CD8-positive, alpha-beta memory T cell (primary cell): ENCODE results near the gene EXOC4. TPM values are rescaled to one million over a fixed set of nuclear protein-coding genes. Genes with fewer than 3 reads are reported as not detected.

ENCODE experiments used
- CTCF ChIA-PET: fragments of 350-600 bp; sonication (Branson Sonifier 250); formaldehyde crosslinking; loops from one replicate; lab custom pipeline; 2021; ENCODE audit warnings: antibody characterized with exemption; lab: Charles Lee
- POLR2A ChIA-PET: fragments of 350-600 bp; sonication (Branson Sonifier 250); formaldehyde crosslinking; loops from one replicate; lab custom pipeline; 2021; ENCODE audit warnings: antibody characterized with exemption; lab: Charles Lee
- DNase-seq, 5 donors: peaks; one replicate each; pipeline versions ENCODE4 v3.0.0 to v3.0.0-alpha.2; 2020 to 2022; ENCODE audit warnings: mixed read lengths in 1 of 5
- H3K27ac ChIP-seq: one replicate; pipeline ENCODE4 v1.7.0; 2013; ENCODE audit warnings: low read depth, mild to moderate bottlenecking, low read length, moderate library complexity
- H3K27me3 ChIP-seq: 2 replicates; pipeline ENCODE4 v1.7.0; 2013; ENCODE audit warnings: low read length, mild to moderate bottlenecking; ENCODE audit not compliant: insufficient read depth, poor library complexity, severe bottlenecking
- H3K36me3 ChIP-seq: 2 replicates; pipeline ENCODE4 v1.7.0; 2013; ENCODE audit warnings: mild to moderate bottlenecking, low read length, moderate library complexity; ENCODE audit not compliant: insufficient read depth
- H3K4me1 ChIP-seq: 2 replicates; pipeline ENCODE4 v1.7.0; 2013; ENCODE audit warnings: mild to moderate bottlenecking, low read length, moderate library complexity; ENCODE audit not compliant: insufficient read depth
- H3K4me3 ChIP-seq: 2 replicates; pipeline ENCODE4 v1.7.0; 2013; ENCODE audit warnings: mild to moderate bottlenecking, low read length
- H3K9me3 ChIP-seq: 2 replicates; pipeline ENCODE4 v1.7.0; 2013; ENCODE audit warnings: mild to moderate bottlenecking, low read length
- H3K27ac Mint-ChIP-seq, 8 donors: one replicate each; pipeline ENCODE4 v1.8.0; 2020 to 2021; ENCODE audit warnings: mixed read lengths in 8 of 8, mild to moderate bottlenecking in 6 of 8, inconsistent platforms in 3 of 8, moderate library complexity in 3 of 8
- H3K27me3 Mint-ChIP-seq, 2 donors: one replicate each; pipeline ENCODE4 v1.8.0; 2020 to 2021; ENCODE audit warnings: mixed read lengths in 2 of 2, mild to moderate bottlenecking in 1 of 2, moderate library complexity in 1 of 2
- H3K36me3 Mint-ChIP-seq, 3 donors: one replicate each; pipeline ENCODE4 v1.8.0; 2020 to 2021; ENCODE audit warnings: mixed read lengths in 3 of 3, inconsistent platforms in 1 of 3, mild to moderate bottlenecking in 1 of 3
- H3K4me1 Mint-ChIP-seq, 3 donors: one replicate each; pipeline ENCODE4 v1.8.0; 2020 to 2021; ENCODE audit warnings: mixed read lengths in 3 of 3, inconsistent platforms in 1 of 3, mild to moderate bottlenecking in 1 of 3
- H3K4me3 Mint-ChIP-seq, 7 donors: one replicate each; pipeline ENCODE4 v1.8.0; 2020 to 2021; ENCODE audit warnings: mixed read lengths in 7 of 7, mild to moderate bottlenecking in 6 of 7, moderate library complexity in 4 of 7, inconsistent platforms in 2 of 7
- H3K9me3 Mint-ChIP-seq, 5 donors: one replicate each; pipeline ENCODE4 v1.8.0; 2020 to 2022; ENCODE audit warnings: mixed read lengths in 5 of 5, mild to moderate bottlenecking in 3 of 5, moderate library complexity in 2 of 5, inconsistent platforms in 1 of 5
- polyA plus RNA-seq: library from polyadenylated mRNA; unstranded; fragments of 300-500 nt; fragmentation: Illumina TruSeq; gene quantifications from one replicate; pipeline ENCODE4 v1.2.3, GENCODE V29; 2021
- total RNA-seq, 2 experiments: library from RNA; stranded (reverse); gene quantifications; one replicate each; pipeline ENCODE4 v1.2.3, GENCODE V29; 2021

EXOC4 gene
- total and polyA plus RNA-seq, 3 experiments from 2014 or later: 34.5 to 53.2 (median 50.3) TPM

GRCh38 chr7:134042307-134042706 lies 789.4 kb downstream of the EXOC4 start:
- H3K4me1 ChIP-seq: no peaks in the 10 kb centered on the region
- ChIA-PET POLR2A (no interaction called here), CTCF (no interaction called here)
- no peaks in the 10 kb centered on the region for H3K9me3 ChIP-seq
- H3K27me3 ChIP-seq: no peaks in the 10 kb centered on the region
- Mint-ChIP-seq H3K27me3 (no peaks in the 10 kb centered on the region), H3K36me3 (peaks cover 9 to 34% (median 13%) of the 10 kb centered on the region in 3 donors), H3K27ac (no peak overlapping the region), H3K4me3 (no peak overlapping the region), H3K9me3 (peaks cover 0 to 1% (median 0%) of the 10 kb centered on the region in 5 donors), H3K4me1 (no peaks in the 10 kb centered on the region)
- no peak for DNase-seq
- no peak overlapping the region for H3K27ac ChIP-seq
- H3K4me3 ChIP-seq: no peak overlapping the region
- no peaks in the 10 kb centered on the region for H3K36me3 ChIP-seq

GRCh38 chr7:134044682-134045081 lies 791.8 kb downstream of the EXOC4 start:
- ChIA-PET CTCF (no interaction called here), POLR2A (no interaction called here)
- DNase-seq: no peak
- Mint-ChIP-seq H3K4me3 (no peak overlapping the region), H3K4me1 (no peaks in the 10 kb centered on the region), H3K27ac (no peak overlapping the region), H3K36me3 (peaks cover 10 to 51% (median 16%) of the 10 kb centered on the region in 3 donors), H3K27me3 (no peaks in the 10 kb centered on the region), H3K9me3 (peaks cover 0 to 3% (median 0%) of the 10 kb centered on the region in 5 donors)
- Histone ChIP-seq H3K27me3 (no peaks in the 10 kb centered on the region), H3K27ac (no peak overlapping the region), H3K9me3 (no peaks in the 10 kb centered on the region), H3K36me3 (no peaks in the 10 kb centered on the region), H3K4me3 (no peak overlapping the region), H3K4me1 (no peaks in the 10 kb centered on the region)

- Mint-ChIP-seq H3K27ac (no peak overlapping the region), H3K36me3 (peaks cover 10 to 47% (median 16%) of the 10 kb centered on the region in 3 donors), H3K9me3 (peaks cover 0 to 3% (median 0%) of the 10 kb centered on the region in 5 donors), H3K4me3 (no peak overlapping the region), H3K27me3 (no peaks in the 10 kb centered on the region), H3K4me1 (no peaks in the 10 kb centered on the region)
- H3K27me3 ChIP-seq: no peaks in the 10 kb centered on the region
- no peak for DNase-seq
- H3K4me3 ChIP-seq: no peak overlapping the region
- no peaks in the 10 kb centered on the region for H3K9me3 ChIP-seq
- no peak overlapping the region for H3K27ac ChIP-seq
- POLR2A ChIA-PET: no interaction called here
- H3K4me1 ChIP-seq: no peaks in the 10 kb centered on the region
- H3K36me3 ChIP-seq: no peaks in the 10 kb centered on the region
- CTCF ChIA-PET: no interaction called here
Observed at GRCh38 chr7:134045716-134046115, 792.8 kb downstream of the EXOC4 start.

- ChIA-PET CTCF (no interaction called here), POLR2A (no interaction called here)
- Mint-ChIP-seq H3K4me3 (no peak overlapping the region), H3K4me1 (no peaks in the 10 kb centered on the region), H3K27me3 (no peaks in the 10 kb centered on the region), H3K36me3 (peaks cover 10 to 47% (median 19%) of the 10 kb centered on the region in 3 donors), H3K27ac (no peak overlapping the region), H3K9me3 (peaks cover 0 to 3% (median 0%) of the 10 kb centered on the region in 5 donors)
- H3K9me3 ChIP-seq: no peaks in the 10 kb centered on the region
- no peak overlapping the region for H3K27ac ChIP-seq
- no peak for DNase-seq
- H3K36me3 ChIP-seq: no peaks in the 10 kb centered on the region
- H3K4me1 ChIP-seq: no peaks in the 10 kb centered on the region
- H3K4me3 ChIP-seq: no peak overlapping the region
- H3K27me3 ChIP-seq: no peaks in the 10 kb centered on the region
Observed at GRCh38 chr7:134046594-134047128, 793.8 kb downstream of the EXOC4 start.

GRCh38 chr7:134047675-134048074 lies 794.8 kb downstream of the EXOC4 start:
- Mint-ChIP-seq H3K36me3 (peaks cover 10 to 47% (median 19%) of the 10 kb centered on the region in 3 donors), H3K27ac (peak overlapping the region in 1 of 8 donors; percentile 52), H3K9me3 (peaks cover 0 to 3% (median 0%) of the 10 kb centered on the region in 5 donors), H3K4me3 (no peak overlapping the region), H3K27me3 (no peaks in the 10 kb centered on the region), H3K4me1 (no peaks in the 10 kb centered on the region)
- no peak for DNase-seq
- ChIA-PET CTCF (no interaction called here), POLR2A (no interaction called here)
- Histone ChIP-seq H3K4me3 (no peak overlapping the region), H3K4me1 (no peaks in the 10 kb centered on the region), H3K9me3 (no peaks in the 10 kb centered on the region), H3K27me3 (no peaks in the 10 kb centered on the region), H3K27ac (no peak overlapping the region), H3K36me3 (no peaks in the 10 kb centered on the region)

- H3K9me3 Mint-ChIP-seq: peaks cover 0 to 3% (median 0%) of the 10 kb centered on the region in 5 donors
- H3K27ac ChIP-seq: no peak overlapping the region
- no peak overlapping the region for H3K4me3 Mint-ChIP-seq
- H3K27me3 Mint-ChIP-seq: no peaks in the 10 kb centered on the region
- no peak overlapping the region for H3K4me3 ChIP-seq
- H3K4me1 ChIP-seq: no peaks in the 10 kb centered on the region
- no peaks in the 10 kb centered on the region for H3K9me3 ChIP-seq
- peaks cover 10 to 47% (median 20%) of the 10 kb centered on the region in 3 donors for H3K36me3 Mint-ChIP-seq
- no peaks in the 10 kb centered on the region for H3K27me3 ChIP-seq
- H3K4me1 Mint-ChIP-seq: no peaks in the 10 kb centered on the region
- no peak for DNase-seq
- ChIA-PET POLR2A (no interaction called here), CTCF (no interaction called here)
- H3K36me3 ChIP-seq: no peaks in the 10 kb centered on the region
- H3K27ac Mint-ChIP-seq: no peak overlapping the region
Observed at GRCh38 chr7:134048166-134048565, 795.3 kb downstream of the EXOC4 start.

GRCh38 chr7:134051020-134051419 lies 798.1 kb downstream of the EXOC4 start:
- Mint-ChIP-seq H3K27ac (no peak overlapping the region), H3K4me1 (no peaks in the 10 kb centered on the region), H3K4me3 (no peak overlapping the region), H3K9me3 (peaks cover 0 to 3% (median 0%) of the 10 kb centered on the region in 5 donors), H3K36me3 (peaks cover 8 to 22% (median 14%) of the 10 kb centered on the region in 3 donors), H3K27me3 (no peaks in the 10 kb centered on the region)
- H3K27ac ChIP-seq: no peak overlapping the region
- H3K36me3 ChIP-seq: no peaks in the 10 kb centered on the region
- no peak for DNase-seq
- no peak overlapping the region for H3K4me3 ChIP-seq
- no peaks in the 10 kb centered on the region for H3K4me1 ChIP-seq
- H3K27me3 ChIP-seq: no peaks in the 10 kb centered on the region
- CTCF ChIA-PET: no interaction called here
- H3K9me3 ChIP-seq: no peaks in the 10 kb centered on the region
- POLR2A ChIA-PET: no interaction called here

GRCh38 chr7:134056816-134057215 lies 803.9 kb downstream of the EXOC4 start:
- Histone ChIP-seq H3K27me3 (no peaks in the 10 kb centered on the region), H3K4me3 (no peak overlapping the region), H3K4me1 (no peaks in the 10 kb centered on the region), H3K27ac (no peak overlapping the region), H3K36me3 (no peaks in the 10 kb centered on the region), H3K9me3 (no peaks in the 10 kb centered on the region)
- Mint-ChIP-seq H3K36me3 (peaks cover 6 to 11% (median 9%) of the 10 kb centered on the region in 3 donors), H3K4me3 (no peak overlapping the region), H3K9me3 (no peaks in the 10 kb centered on the region), H3K4me1 (no peaks in the 10 kb centered on the region), H3K27me3 (no peaks in the 10 kb centered on the region), H3K27ac (no peak overlapping the region)
- ChIA-PET POLR2A (no interaction called here), CTCF (interaction anchor here (1.0 kb wide), 1 partner anchor 84 kb away, joined by 3 read pairs; no protein-coding TSS in a partner anchor)
- no peak for DNase-seq
